Measurements from ENCODE around the gene ROR1.

GRCh38 chr1:64228167-64228957 is 454.5 kb downstream of the ROR1 start:
- no peak for TF ChIP-seq CTCF (conservative IDR thresholded peaks at IDR 0.05)
- TF ChIP-seq EZH2 (IDR thresholded peaks at IDR 0.05; ENCODE audit: low read depth) = no peak
